SK-N-SH (cell line): Measurements from ENCODE around the gene CHST15.

Source experiments
- EP300 ChIP-seq, 2 experiments: IDR thresholded peaks; 2 replicates each; pipeline versions ENCODE4 v1.4.0 to v1.6.1; 2012; ENCODE audit warnings: borderline replicate concordance in 1 of 2, low read depth in 1 of 2, low read length in 1 of 2
- GATA2 ChIP-seq: sonication (generic); formaldehyde crosslinking; IDR thresholded peaks from 2 replicates; pipeline ENCODE4 v1.5.0; 2020; ENCODE audit warnings: mild to moderate bottlenecking, missing genetic modification reagents
- RAD21 ChIP-seq: IDR thresholded peaks from 2 replicates; pipeline ENCODE4 v1.6.1; 2012; ENCODE audit warnings: mild to moderate bottlenecking, low read length
- TAF1 ChIP-seq: IDR thresholded peaks from 2 replicates; pipeline ENCODE4 v1.6.1; 2012; ENCODE audit warnings: low read depth, mild to moderate bottlenecking, low read length, moderate library complexity, borderline replicate concordance
- TF ChIP-seq, protein P1 (sequence below): IDR thresholded peaks from 2 replicates; pipeline ENCODE4 v1.4.0; 2012; ENCODE audit warnings: low read depth, borderline replicate concordance
- TF ChIP-seq, protein P2 (sequence below): fragments of 200-600 bp; sonication (generic); IDR thresholded peaks from 2 replicates; pipeline ENCODE4 v1.6.1; 2017; ENCODE audit warnings: antibody characterized with exemption, mild to moderate bottlenecking, moderate library complexity

DNA sequence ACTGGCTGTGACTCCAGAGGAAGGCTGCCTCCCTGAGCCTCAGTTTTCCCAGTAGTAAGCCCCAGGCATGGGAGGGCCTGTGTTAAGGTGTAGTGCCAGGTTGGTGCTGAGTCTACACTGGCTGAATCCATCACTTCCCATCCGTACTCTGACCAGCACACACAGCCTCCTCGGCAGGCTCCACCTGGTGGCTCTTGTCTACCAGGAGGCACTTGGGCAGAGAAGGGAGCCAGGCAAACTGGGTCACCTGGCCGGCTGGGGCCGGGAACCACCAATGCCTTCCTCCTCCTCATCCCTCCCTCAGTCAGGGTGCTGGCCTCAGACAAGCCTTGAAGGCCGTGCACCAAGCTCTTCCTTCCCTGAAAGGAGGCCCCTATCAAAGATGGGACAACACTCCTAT, 75.7 kb downstream of the CHST15 start:
- TF ChIP-seq, protein P1, sequence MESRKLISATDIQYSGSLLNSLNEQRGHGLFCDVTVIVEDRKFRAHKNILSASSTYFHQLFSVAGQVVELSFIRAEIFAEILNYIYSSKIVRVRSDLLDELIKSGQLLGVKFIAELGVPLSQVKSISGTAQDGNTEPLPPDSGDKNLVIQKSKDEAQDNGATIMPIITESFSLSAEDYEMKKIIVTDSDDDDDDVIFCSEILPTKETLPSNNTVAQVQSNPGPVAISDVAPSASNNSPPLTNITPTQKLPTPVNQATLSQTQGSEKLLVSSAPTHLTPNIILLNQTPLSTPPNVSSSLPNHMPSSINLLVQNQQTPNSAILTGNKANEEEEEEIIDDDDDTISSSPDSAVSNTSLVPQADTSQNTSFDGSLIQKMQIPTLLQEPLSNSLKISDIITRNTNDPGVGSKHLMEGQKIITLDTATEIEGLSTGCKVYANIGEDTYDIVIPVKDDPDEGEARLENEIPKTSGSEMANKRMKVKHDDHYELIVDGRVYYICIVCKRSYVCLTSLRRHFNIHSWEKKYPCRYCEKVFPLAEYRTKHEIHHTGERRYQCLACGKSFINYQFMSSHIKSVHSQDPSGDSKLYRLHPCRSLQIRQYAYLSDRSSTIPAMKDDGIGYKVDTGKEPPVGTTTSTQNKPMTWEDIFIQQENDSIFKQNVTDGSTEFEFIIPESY = no peak
- TF ChIP-seq, protein P2, sequence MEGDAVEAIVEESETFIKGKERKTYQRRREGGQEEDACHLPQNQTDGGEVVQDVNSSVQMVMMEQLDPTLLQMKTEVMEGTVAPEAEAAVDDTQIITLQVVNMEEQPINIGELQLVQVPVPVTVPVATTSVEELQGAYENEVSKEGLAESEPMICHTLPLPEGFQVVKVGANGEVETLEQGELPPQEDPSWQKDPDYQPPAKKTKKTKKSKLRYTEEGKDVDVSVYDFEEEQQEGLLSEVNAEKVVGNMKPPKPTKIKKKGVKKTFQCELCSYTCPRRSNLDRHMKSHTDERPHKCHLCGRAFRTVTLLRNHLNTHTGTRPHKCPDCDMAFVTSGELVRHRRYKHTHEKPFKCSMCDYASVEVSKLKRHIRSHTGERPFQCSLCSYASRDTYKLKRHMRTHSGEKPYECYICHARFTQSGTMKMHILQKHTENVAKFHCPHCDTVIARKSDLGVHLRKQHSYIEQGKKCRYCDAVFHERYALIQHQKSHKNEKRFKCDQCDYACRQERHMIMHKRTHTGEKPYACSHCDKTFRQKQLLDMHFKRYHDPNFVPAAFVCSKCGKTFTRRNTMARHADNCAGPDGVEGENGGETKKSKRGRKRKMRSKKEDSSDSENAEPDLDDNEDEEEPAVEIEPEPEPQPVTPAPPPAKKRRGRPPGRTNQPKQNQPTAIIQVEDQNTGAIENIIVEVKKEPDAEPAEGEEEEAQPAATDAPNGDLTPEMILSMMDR = no peak
- TF ChIP-seq RAD21 (no peak), GATA2 (CRISPR knock-in tag) (no peak), TAF1 (no peak), EP300 (IDR thresholded peaks at IDR 0.05; ENCODE audit: borderline replicate concordance in 1 of 2, low read depth in 1 of 2, low read length in 1 of 2) (no peak)
